Measurements from ENCODE around the gene SNAPC1.
"Not testable (repeated sequence)": the region's sequence is repeated elsewhere in the genome, so short reads cannot be mapped to it uniquely, and the experiment has no call there.

SNAPC1 gene

GRCh38 chr14:61737915-61738314 lies 24.3 kb upstream of the SNAPC1 start:
- no peak overlapping the region for H3K4me3 ChIP-seq (ENCODE audit: control insufficient read depth, low read depth, low read length)
- TF ChIP-seq CTCF (IDR thresholded peaks at IDR 0.05; ENCODE audit: control insufficient read depth, insufficient read depth, low read depth, low read length, missing control alignments): no peak
- DNase-seq (ENCODE audit: low read depth): no peak

GRCh38 chr14:61739133-61739532 lies 23.1 kb upstream of the SNAPC1 start:
- no peak overlapping the region for H3K4me3 ChIP-seq (ENCODE audit: control insufficient read depth, low read depth, low read length)
- DNase-seq (ENCODE audit: low read depth): no peak
- no peak for TF ChIP-seq CTCF (IDR thresholded peaks at IDR 0.05; ENCODE audit: control insufficient read depth, insufficient read depth, low read depth, low read length, missing control alignments)

GRCh38 chr14:61742371-61742770 lies 19.8 kb upstream of the SNAPC1 start:
- TF ChIP-seq CTCF (IDR thresholded peaks at IDR 0.05; ENCODE audit: control insufficient read depth, insufficient read depth, low read depth, low read length, missing control alignments): no peak
- H3K4me3 ChIP-seq (ENCODE audit: control insufficient read depth, low read depth, low read length): no peak overlapping the region
- no peak for DNase-seq (ENCODE audit: low read depth)

- no peak overlapping the region for H3K4me3 ChIP-seq (ENCODE audit: control insufficient read depth, low read depth, low read length)
- DNase-seq (ENCODE audit: low read depth): no peak
- TF ChIP-seq CTCF (IDR thresholded peaks at IDR 0.05; ENCODE audit: control insufficient read depth, insufficient read depth, low read depth, low read length, missing control alignments): no peak
Observed at GRCh38 chr14:61744238-61744637, 18.0 kb upstream of the SNAPC1 start.

GRCh38 chr14:61746346-61746745 lies 15.9 kb upstream of the SNAPC1 start:
- not testable (repeated sequence) for H3K4me3 ChIP-seq (ENCODE audit: control insufficient read depth, low read depth, low read length); DNase-seq (ENCODE audit: low read depth)

- TF ChIP-seq CTCF (IDR thresholded peaks at IDR 0.05; ENCODE audit: control insufficient read depth, insufficient read depth, low read depth, low read length, missing control alignments): no peak
- no peak for DNase-seq (ENCODE audit: low read depth)
- no peak overlapping the region for H3K4me3 ChIP-seq (ENCODE audit: control insufficient read depth, low read depth, low read length)
Observed at GRCh38 chr14:61746881-61747280, 15.3 kb upstream of the SNAPC1 start.

- DNase-seq (ENCODE audit: low read depth): no peak
- TF ChIP-seq CTCF (IDR thresholded peaks at IDR 0.05; ENCODE audit: control insufficient read depth, insufficient read depth, low read depth, low read length, missing control alignments): no peak
- no peak overlapping the region for H3K4me3 ChIP-seq (ENCODE audit: control insufficient read depth, low read depth, low read length)
Observed at GRCh38 chr14:61747342-61747741, 14.9 kb upstream of the SNAPC1 start.

Data from AG09309 (cell line).